Kidney epithelial cell (primary cell): ENCODE measurements around the gene C1orf159. TPM values are rescaled to one million over a fixed set of nuclear protein-coding genes. Genes with fewer than 3 reads are reported as not detected.
"Not testable (repeated sequence)": the region's sequence is repeated elsewhere in the genome, so short reads cannot be mapped to it uniquely, and the experiment has no call there.

Experiments used
- DNase-seq: peaks from one replicate; pipeline ENCODE4 v3.0.0-alpha.2; 2010; ENCODE audit warnings: low read depth
- H3K27me3 ChIP-seq: 2 replicates; pipeline ENCODE4 v1.6.0; 2011; ENCODE audit warnings: low read length; ENCODE audit not compliant: control insufficient read depth, insufficient read depth
- H3K36me3 ChIP-seq: 2 replicates; pipeline ENCODE4 v1.5.1; 2011; ENCODE audit warnings: low read length; ENCODE audit not compliant: control insufficient read depth, insufficient read depth
- H3K4me3 ChIP-seq: 2 replicates; pipeline ENCODE4 v1.5.1; 2011; ENCODE audit warnings: low read depth, mild to moderate bottlenecking, control low read depth, low read length
- CTCF ChIP-seq: IDR thresholded peaks from 2 replicates; pipeline ENCODE4 v1.5.1; 2011; ENCODE audit warnings: mild to moderate bottlenecking, moderate library complexity, low read length, control low read depth, inconsistent platforms; ENCODE audit not compliant: insufficient read depth, poor library complexity, severe bottlenecking
- total RNA-seq: library from RNA; depleted of rRNA; stranded (reverse); fragments of >200 nt; gene quantifications from 2 replicates; pipeline ENCODE4 v1.2.3, GENCODE V29; 2015

C1orf159 gene
- total RNA-seq, 1 donor from 2014 or later: 20.3 TPM

GRCh38 chr1:1067284-1067859, 48.5 kb downstream of the C1orf159 start:
- no peak overlapping the region for H3K4me3 ChIP-seq
- no peaks in the 10 kb centered on the region for H3K36me3 ChIP-seq
- no peak for TF ChIP-seq CTCF
- no peak for DNase-seq
- H3K27me3 ChIP-seq: no peaks in the 10 kb centered on the region

GRCh38 chr1:1066403-1067283, 49.2 kb downstream of the C1orf159 start:
- no peaks in the 10 kb centered on the region for H3K36me3 ChIP-seq
- no peaks in the 10 kb centered on the region for H3K27me3 ChIP-seq
- DNase-seq: no peak
- TF ChIP-seq CTCF: no peak
- H3K4me3 ChIP-seq: no peak overlapping the region

- H3K4me3 ChIP-seq, DNase-seq, H3K27me3 ChIP-seq, H3K36me3 ChIP-seq: not testable (repeated sequence)
Observed at GRCh38 chr1:1065940-1066304, 50.0 kb downstream of the C1orf159 start.

GRCh38 chr1:1065265-1065939, 50.5 kb downstream of the C1orf159 start:
- Histone ChIP-seq H3K27me3 (peaks cover 2% of the 10 kb centered on the region), H3K4me3 (no peak overlapping the region), H3K36me3 (no peaks in the 10 kb centered on the region)
- TF ChIP-seq CTCF: no peak
- no peak for DNase-seq

- Histone ChIP-seq H3K36me3 (no peaks in the 10 kb centered on the region), H3K4me3 (peak overlapping the region; percentile 6), H3K27me3 (peaks cover 2% of the 10 kb centered on the region)
- peak; percentile 85 for DNase-seq
- peak; percentile 81 for TF ChIP-seq CTCF
Observed at GRCh38 chr1:1063945-1064831, 51.7 kb downstream of the C1orf159 start.
